AG04450 (cell line): Measurements from ENCODE around the gene EME1. TPM values are rescaled to one million over a fixed set of nuclear protein-coding genes. Genes with fewer than 3 reads are reported as not detected.

Source experiments
- CTCF ChIA-PET: fragments of 300-600, 350-600 bp; formaldehyde crosslinking; extraction: SDS; loops from one replicate; lab custom pipeline; 2022; ENCODE audit warnings: antibody characterized with exemption, inconsistent platforms; lab: Charles Lee
- POLR2A ChIA-PET: fragments of 350-600 bp; formaldehyde crosslinking; extraction: SDS; loops from one replicate; lab custom pipeline; 2021; ENCODE audit warnings: antibody characterized with exemption, inconsistent platforms; lab: Yijun Ruan, JAX
- DNase-seq: peaks from one replicate; pipeline ENCODE4 v3.0.0-alpha.2; 2011; ENCODE audit warnings: low read depth, low spot score
- H3K27ac ChIP-seq: one replicate; pipeline ENCODE4 v1.5.1; 2012; ENCODE audit warnings: low read depth, low read length, control low read depth
- H3K27me3 ChIP-seq: one replicate; pipeline ENCODE4 v1.6.0; 2012; ENCODE audit warnings: low read length; ENCODE audit not compliant: control insufficient read depth, insufficient read depth
- H3K4me3 ChIP-seq: 2 replicates; pipeline ENCODE4 v1.5.1; 2011; ENCODE audit warnings: mild to moderate bottlenecking, low read depth, low read length, control low read depth
- H3K9me3 ChIP-seq: 2 replicates; pipeline ENCODE4 v1.5.1; 2012; ENCODE audit warnings: low read length; ENCODE audit not compliant: control insufficient read depth, insufficient read depth
- polyA plus RNA-seq: library from polyadenylated mRNA; depleted of rRNA; stranded (reverse); fragments of >200 nt; gene quantifications from 2 replicates; pipeline ENCODE4 v1.2.3, GENCODE V29; 2011
- TF ChIP-seq, protein P1 (sequence below): IDR thresholded peaks from 2 replicates; pipeline ENCODE4 v1.5.1; 2011; ENCODE audit warnings: low read depth, low read length, control low read depth, inconsistent platforms

EME1 gene
- polyA plus RNA-seq, 1 experiment = 2.5 TPM

DNA sequence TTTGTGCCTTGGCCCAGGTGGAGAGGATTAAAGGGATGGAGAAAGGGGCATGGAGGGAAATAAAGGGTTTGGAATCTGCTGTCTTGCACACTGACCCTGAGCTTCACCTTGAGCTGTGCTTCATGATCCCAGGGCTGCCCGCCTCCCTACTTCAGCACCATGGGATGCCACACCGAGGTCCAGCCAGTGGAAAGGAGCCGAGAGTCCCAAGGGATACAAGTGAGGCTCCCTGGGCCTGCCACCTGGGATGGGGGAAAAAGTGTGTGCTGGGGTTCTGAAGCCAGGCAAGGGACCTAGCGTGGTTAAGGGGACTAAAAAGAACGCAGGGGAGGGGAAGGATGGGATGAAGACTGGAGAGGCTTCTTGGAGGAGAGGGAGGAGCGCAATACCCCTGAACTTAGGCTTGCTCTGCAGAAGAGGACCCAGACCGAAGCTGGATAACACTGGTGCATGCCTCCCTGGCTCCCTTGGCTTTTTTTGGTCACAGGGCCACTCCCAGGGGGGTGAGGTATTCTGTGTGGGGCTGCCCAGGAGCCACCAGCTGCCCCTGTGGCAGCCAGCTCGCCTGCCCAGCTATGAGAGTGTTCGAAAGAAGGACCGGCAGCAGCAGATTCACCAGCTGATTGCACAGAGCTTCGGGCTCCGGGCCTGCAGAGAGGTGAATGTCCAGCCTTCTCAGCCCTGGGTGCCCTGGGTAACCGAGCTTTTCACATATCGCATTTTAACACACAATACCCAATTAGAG lies 7.2 kb upstream of the EME1 start:
- CTCF ChIA-PET = interaction anchor here (0.5 to 6.5 kb wide), 5 partner anchors 31 to 272 kb away, joined by 3 to 45 read pairs (median 4); partner anchors contain the start of gene LRRC59
- POLR2A ChIA-PET = interaction anchor here (0.6 kb wide), 4 partner anchors 17 to 392 kb away, joined by 3 to 13 read pairs (median 4); no protein-coding TSS in a partner anchor
- Histone ChIP-seq H3K27ac (no peak overlapping the region), H3K9me3 (no peaks in the 10 kb centered on the region), H3K27me3 (no peaks in the 10 kb centered on the region), H3K4me3 (no peak overlapping the region)
- no peak for DNase-seq
- TF ChIP-seq, protein P1, sequence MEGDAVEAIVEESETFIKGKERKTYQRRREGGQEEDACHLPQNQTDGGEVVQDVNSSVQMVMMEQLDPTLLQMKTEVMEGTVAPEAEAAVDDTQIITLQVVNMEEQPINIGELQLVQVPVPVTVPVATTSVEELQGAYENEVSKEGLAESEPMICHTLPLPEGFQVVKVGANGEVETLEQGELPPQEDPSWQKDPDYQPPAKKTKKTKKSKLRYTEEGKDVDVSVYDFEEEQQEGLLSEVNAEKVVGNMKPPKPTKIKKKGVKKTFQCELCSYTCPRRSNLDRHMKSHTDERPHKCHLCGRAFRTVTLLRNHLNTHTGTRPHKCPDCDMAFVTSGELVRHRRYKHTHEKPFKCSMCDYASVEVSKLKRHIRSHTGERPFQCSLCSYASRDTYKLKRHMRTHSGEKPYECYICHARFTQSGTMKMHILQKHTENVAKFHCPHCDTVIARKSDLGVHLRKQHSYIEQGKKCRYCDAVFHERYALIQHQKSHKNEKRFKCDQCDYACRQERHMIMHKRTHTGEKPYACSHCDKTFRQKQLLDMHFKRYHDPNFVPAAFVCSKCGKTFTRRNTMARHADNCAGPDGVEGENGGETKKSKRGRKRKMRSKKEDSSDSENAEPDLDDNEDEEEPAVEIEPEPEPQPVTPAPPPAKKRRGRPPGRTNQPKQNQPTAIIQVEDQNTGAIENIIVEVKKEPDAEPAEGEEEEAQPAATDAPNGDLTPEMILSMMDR = no peak

DNA sequence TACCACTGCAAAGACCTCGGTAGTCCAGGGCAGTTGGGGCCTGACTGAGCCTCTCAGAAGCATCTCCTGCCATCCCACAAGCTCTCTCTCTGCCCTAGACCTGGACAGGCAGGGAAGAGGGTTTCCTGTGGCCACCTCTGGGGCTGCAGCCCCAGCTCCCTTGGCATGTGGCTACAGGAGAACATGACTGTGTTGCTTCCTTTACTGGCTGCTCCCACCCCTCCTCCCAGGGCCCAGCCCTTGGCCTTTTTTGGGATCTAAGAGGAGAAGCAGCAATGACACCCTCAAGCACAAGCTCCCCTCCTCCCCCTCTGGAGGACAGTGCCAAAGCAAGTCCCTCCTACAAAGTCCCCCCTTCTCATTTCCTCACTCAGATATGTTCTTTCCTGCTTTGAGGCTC lies 5.6 kb upstream of the EME1 start:
- Histone ChIP-seq H3K4me3 (no peak overlapping the region), H3K27ac (no peak overlapping the region), H3K27me3 (no peaks in the 10 kb centered on the region), H3K9me3 (no peaks in the 10 kb centered on the region)
- TF ChIP-seq, protein P1 = no peak
- no peak for DNase-seq
- ChIA-PET CTCF (no interaction called here), POLR2A (no interaction called here)

DNA sequence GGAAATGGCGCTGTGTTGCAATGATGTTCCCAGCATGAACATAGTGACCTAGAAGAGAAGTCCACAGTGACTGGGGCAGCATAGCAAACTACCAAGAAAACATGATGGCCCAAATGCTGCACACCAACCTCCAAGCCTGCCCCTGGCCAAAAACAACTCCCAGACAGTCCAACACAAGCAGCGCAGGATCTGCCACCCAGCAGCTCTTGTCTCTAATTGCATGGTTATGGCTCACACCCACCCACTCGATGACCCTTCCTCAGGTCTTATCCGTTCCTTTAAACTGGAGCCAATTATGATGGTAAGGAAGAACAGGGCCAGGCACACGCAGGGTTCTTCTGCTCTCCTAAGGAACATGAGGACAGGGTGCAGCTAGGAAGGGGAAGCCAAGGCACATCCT lies 3.0 kb upstream of the EME1 start:
- ChIA-PET CTCF (interaction anchor here (2.4 to 4.7 kb wide), 2 partner anchors 7 to 27 kb away, joined by 10 to 47 read pairs; partner anchors contain the start of gene LRRC59), POLR2A (no interaction called here)
- H3K27me3 ChIP-seq = no peaks in the 10 kb centered on the region
- no peaks in the 10 kb centered on the region for H3K9me3 ChIP-seq
- no peak overlapping the region for H3K4me3 ChIP-seq
- TF ChIP-seq, protein P1 = no peak
- no peak overlapping the region for H3K27ac ChIP-seq
- DNase-seq = no peak

DNA sequence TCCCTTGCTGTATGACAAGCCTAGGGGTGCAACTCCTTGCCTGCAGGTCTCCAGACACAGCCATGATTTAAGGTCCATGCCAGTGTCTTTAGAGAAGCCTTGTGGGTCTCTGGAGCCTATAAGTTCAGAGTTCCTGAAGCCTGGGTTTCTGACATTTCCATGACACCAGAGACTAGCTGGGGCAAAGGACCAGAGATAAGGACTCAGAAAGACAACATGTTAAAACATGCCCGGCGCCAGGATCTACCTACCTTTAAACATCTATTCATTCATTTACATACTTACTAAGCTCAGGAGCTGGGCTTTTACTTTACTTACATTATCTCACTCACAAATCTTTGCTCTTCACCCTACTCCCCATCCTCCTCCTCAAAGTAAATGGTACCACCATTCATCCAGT lies 1.5 kb upstream of the EME1 start:
- DNase-seq = no peak
- TF ChIP-seq, protein P1 = no peak
- Histone ChIP-seq H3K27ac (no peak overlapping the region), H3K9me3 (no peaks in the 10 kb centered on the region), H3K4me3 (peak overlapping the region; percentile 66), H3K27me3 (no peaks in the 10 kb centered on the region)
- CTCF ChIA-PET = interaction anchor here (0.6 to 4.7 kb wide), 4 partner anchors 9 to 278 kb away, joined by 3 to 47 read pairs (median 4); partner anchors contain the start of gene LRRC59
- POLR2A ChIA-PET = interaction anchor here (1.0 kb wide), 1 partner anchor 12 kb away, joined by 3 read pairs; no protein-coding TSS in a partner anchor

DNA sequence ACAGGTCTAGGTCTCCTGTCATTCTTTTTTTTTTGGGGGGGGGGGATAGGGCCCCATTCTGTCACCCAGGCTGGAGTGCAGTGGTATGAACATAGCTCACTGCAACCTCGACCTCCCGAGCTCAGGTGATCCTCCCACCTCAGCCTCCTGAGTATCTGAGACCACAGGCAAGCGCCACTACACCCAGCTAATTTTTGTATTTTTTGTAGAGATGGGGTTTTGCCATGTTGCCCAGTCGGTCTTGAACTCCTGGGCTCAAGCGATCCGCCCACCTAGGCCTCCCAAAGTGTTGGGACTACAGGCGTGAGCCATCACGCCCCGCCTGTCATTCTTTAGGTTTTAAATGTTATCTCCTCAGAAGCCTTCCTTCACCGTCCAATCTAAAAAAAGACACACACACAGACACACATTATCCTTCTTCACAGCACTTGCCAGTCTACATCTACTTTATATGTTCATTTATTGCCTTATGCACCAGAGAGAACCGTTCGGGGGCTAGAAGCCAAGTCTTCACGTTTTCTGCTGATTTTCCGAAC lies 739 bp upstream of the EME1 start:
- H3K4me3 ChIP-seq = peak overlapping the region; percentile 66
- DNase-seq = no peak
- POLR2A ChIA-PET = interaction anchor here (1.0 kb wide), 1 partner anchor 12 kb away, joined by 3 read pairs; no protein-coding TSS in a partner anchor
- no peak overlapping the region for H3K27ac ChIP-seq
- no peaks in the 10 kb centered on the region for H3K27me3 ChIP-seq
- CTCF ChIA-PET = interaction anchor here (0.6 to 4.7 kb wide), 4 partner anchors 10 to 25 kb away, joined by 3 to 47 read pairs (median 4); partner anchors contain the start of gene LRRC59
- TF ChIP-seq, protein P1 = no peak
- no peaks in the 10 kb centered on the region for H3K9me3 ChIP-seq
